Lower lobe of right lung (tissue), 2 donors: ENCODE data around the gene TTLL1. TPM values are rescaled to one million over a fixed set of nuclear protein-coding genes. Genes with fewer than 3 reads are reported as not detected.

ENCODE experiments used
- ATAC-seq, 2 donors: fragments of 200-7000 bp; cut with Tn5 transposase; one replicate each; pipeline ENCODE4 v1.9.1; 2020 to 2022; ENCODE audit warnings: mild to moderate bottlenecking in 2 of 2, moderate library complexity in 2 of 2
- DNase-seq: peaks from one replicate; pipeline ENCODE4 v3.0.0-alpha.2; 2020
- H3K27ac ChIP-seq: fragments of 200-600 bp; one replicate; pipeline ENCODE4 v1.8.0; 2022
- H3K27me3 ChIP-seq: fragments of 200-600 bp; one replicate; pipeline ENCODE4 v1.8.0; 2022; ENCODE audit warnings: low read depth
- H3K36me3 ChIP-seq: fragments of 200-600 bp; one replicate; pipeline ENCODE4 v1.8.0; 2022; ENCODE audit warnings: mild to moderate bottlenecking
- H3K4me1 ChIP-seq: fragments of 200-600 bp; one replicate; pipeline ENCODE4 v1.8.0; 2022
- H3K4me3 ChIP-seq: fragments of 200-600 bp; one replicate; pipeline ENCODE4 v1.8.0; 2022; ENCODE audit warnings: mild to moderate bottlenecking
- H3K9me3 ChIP-seq: fragments of 200-600 bp; one replicate; pipeline ENCODE4 v1.8.0; 2022
- intact Hi-C: fragments of 100-400 bp; cut with DNase I; formaldehyde crosslinking; loops from one replicate; pipeline ENCODE4 v1.11.0; 2022
- total RNA-seq: library from RNA; stranded (reverse); fragmentation: NEBNext Ultra II Directional; extraction: Animal tissue kit (Norgen Biotek cat#: 25700); gene quantifications from one replicate; pipeline ENCODE4 v1.2.1, GENCODE V29; 2021
- TF ChIP-seq, protein P1 (sequence below): fragments of 200-600 bp; IDR thresholded peaks from one replicate; pipeline ENCODE4 v1.8.0; 2022; ENCODE audit warnings: antibody characterized with exemption, mild to moderate bottlenecking
- donor health status: DM: no; HTN: yes; CAD: no; lungs with severe emphysema.

Gene TTLL1
- total RNA-seq, 1 donor from 2014 or later = 5.4 TPM

DNA sequence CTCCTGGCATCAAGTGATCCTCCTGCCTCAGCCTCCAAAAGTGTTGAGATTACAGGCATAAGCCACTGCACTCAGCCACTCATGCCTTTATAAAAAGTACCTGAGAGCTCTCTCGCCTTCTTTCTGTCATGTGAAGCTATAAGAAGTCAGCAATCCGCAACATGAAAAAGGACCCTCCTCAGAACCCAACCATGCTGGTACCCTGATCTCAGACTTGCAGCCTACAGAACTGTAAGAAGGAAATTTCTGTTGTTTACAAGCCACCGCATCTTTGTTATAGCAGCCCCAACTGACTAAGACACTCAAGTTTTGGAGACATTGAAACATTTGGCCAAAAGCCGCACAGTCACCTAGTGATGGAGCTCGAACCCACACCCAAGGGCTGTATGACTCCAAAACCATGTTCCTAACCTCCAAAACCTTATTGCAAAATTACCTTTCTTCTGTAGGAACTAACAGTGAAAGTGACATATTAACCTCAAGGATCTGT, 83.1 kb downstream of the TTLL1 start:
- peaks cover 79% of the 10 kb centered on the region for H3K4me1 ChIP-seq
- DNase-seq = no peak
- no peak for ATAC-seq
- no peak overlapping the region for H3K4me3 ChIP-seq
- H3K9me3 ChIP-seq = no peaks in the 10 kb centered on the region
- H3K36me3 ChIP-seq = no peaks in the 10 kb centered on the region
- H3K27me3 ChIP-seq = no peaks in the 10 kb centered on the region
- peak overlapping the region; percentile 66 for H3K27ac ChIP-seq
- TF ChIP-seq, protein P1, sequence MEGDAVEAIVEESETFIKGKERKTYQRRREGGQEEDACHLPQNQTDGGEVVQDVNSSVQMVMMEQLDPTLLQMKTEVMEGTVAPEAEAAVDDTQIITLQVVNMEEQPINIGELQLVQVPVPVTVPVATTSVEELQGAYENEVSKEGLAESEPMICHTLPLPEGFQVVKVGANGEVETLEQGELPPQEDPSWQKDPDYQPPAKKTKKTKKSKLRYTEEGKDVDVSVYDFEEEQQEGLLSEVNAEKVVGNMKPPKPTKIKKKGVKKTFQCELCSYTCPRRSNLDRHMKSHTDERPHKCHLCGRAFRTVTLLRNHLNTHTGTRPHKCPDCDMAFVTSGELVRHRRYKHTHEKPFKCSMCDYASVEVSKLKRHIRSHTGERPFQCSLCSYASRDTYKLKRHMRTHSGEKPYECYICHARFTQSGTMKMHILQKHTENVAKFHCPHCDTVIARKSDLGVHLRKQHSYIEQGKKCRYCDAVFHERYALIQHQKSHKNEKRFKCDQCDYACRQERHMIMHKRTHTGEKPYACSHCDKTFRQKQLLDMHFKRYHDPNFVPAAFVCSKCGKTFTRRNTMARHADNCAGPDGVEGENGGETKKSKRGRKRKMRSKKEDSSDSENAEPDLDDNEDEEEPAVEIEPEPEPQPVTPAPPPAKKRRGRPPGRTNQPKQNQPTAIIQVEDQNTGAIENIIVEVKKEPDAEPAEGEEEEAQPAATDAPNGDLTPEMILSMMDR = no peak
- intact Hi-C loops = no loop called here

DNA sequence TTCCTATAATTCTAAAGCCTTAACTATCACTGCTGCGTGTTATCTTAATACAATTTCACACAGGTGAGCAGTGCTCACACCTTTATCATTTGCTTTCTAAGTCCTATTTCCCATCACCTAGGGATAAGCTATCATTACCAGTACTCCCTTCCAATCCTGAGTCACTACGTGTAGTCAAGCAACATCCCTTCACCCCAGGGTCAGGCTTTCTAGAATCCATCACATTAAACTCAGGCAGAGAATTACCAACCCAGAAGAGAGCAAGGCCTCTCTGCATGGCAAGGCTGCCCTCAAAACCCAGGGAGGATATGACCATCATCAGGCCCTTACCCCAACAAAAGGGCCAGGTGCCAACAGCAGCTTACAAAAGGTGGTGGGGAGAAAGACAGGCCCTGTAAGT, 84.1 kb downstream of the TTLL1 start:
- Histone ChIP-seq H3K9me3 (no peaks in the 10 kb centered on the region), H3K27me3 (no peaks in the 10 kb centered on the region), H3K27ac (no peak overlapping the region), H3K4me1 (peaks cover 89% of the 10 kb centered on the region), H3K36me3 (no peaks in the 10 kb centered on the region), H3K4me3 (no peak overlapping the region)
- ATAC-seq (no peak), DNase-seq (peak; percentile 9)
- intact Hi-C loops = no loop called here
- TF ChIP-seq, protein P1 = no peak

DNA sequence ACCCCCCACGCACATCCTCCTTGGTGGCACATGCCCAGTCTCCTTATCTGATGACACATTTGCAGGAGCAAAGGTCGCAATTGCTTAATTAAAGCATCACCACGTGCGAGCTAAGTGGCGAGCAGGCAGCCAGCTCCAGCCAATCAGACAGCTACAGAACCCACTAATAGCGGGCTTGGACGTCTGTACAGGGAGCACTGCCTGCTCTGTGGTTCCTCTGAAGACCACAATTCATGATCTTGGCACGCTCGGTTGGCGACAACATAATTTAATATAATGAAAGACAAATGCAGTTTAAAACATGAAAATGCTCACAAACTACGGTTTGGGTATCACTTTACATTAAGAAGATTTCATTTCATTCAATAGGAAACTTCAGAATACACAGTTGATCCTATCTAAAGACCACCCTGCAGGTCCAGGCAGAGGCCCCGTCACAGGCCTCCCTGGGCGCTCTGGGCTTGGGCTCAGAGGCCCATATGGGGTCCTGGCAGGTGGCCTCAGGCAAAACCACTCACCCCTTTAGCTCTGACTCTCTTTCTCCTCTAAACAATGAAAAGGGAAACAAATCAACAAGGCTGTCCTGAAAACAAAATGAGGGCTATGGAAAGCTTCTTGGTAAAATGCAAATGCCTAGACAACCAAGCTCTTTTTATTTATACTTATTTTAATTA, 84.7 kb downstream of the TTLL1 start:
- ATAC-seq (no peak), DNase-seq (peak; percentile 59)
- TF ChIP-seq, protein P1 = no peak
- Histone ChIP-seq H3K36me3 (no peaks in the 10 kb centered on the region), H3K4me1 (peaks cover 91% of the 10 kb centered on the region), H3K9me3 (no peaks in the 10 kb centered on the region), H3K4me3 (no peak overlapping the region), H3K27ac (peak overlapping the region; percentile 20), H3K27me3 (no peaks in the 10 kb centered on the region)
- intact Hi-C loops = no loop called here

DNA sequence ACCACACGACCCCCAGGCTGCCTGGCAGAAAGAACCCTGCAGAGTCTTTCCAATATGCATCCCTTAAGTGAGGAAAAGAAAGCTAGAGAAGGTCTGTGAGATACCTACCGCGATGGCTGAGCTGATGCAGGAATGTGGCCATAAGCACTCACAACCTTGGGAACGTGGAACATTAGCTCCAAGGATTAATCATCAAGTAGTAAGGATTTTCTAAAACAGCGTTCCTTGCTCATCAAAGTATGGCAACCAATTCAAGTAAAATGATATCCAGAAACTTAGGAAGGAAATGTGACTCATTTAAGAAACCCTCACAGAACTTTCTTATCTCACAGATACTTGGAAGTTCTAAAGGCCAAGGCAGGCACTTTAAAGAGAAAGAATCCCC, 87.0 kb downstream of the TTLL1 start:
- Histone ChIP-seq H3K27me3 (no peaks in the 10 kb centered on the region), H3K4me1 (peaks cover 80% of the 10 kb centered on the region), H3K36me3 (no peaks in the 10 kb centered on the region), H3K4me3 (peak overlapping the region; percentile 17), H3K27ac (peak overlapping the region; percentile 59), H3K9me3 (no peaks in the 10 kb centered on the region)
- DNase-seq (no peak), ATAC-seq (no peak)
- intact Hi-C loops = no loop called here
- TF ChIP-seq, protein P1 = no peak

DNA sequence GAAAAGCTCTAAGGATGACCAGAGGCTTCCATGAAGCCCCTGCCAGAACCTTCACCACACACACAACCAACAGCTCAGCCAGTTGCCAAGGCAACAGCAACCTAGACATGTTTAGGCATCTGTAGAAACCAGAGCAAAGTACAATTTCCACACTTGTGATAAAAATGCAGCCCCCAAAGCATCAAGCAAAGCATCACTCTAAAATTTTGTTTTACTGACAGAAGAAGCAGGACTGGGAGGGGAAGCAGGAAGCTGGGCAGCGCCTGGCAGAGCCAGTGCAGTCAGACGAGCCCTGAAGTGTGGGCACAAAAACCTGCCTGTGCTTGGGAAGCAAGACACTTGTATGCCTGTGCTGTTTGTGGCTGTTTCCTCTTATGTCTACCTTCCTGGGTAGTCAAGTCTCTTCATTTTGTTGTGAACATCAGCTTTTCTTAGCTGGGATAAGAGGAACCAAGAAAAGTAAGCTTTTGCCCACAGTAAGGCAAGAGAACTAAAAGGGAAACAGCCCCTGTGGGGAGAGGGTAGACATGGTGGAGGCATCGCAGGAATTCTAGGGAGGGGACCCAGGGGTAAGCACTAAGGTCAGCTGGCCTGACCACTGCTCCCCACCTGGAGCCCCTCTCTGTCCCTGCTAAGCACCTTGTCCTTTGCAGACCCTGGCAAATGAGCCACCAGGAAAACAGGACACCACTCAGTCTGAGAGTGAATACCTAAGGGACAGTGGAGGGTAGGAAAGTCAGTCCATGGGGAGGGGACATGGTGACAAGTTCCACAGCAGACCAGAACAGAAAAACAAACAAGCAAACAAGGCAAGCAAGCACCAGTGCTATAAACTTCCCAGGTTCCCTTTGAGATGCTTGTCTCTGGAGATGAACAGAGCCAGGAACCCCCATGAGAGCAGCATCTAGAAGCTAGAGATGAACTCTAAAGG, 87.7 kb downstream of the TTLL1 start:
- peak; percentile 67 for DNase-seq
- TF ChIP-seq, protein P1 = no peak
- ATAC-seq = peak; percentile 65
- H3K4me3 ChIP-seq = peak overlapping the region; percentile 17
- H3K4me1 ChIP-seq = peaks cover 84% of the 10 kb centered on the region
- H3K36me3 ChIP-seq = no peaks in the 10 kb centered on the region
- peak overlapping the region; percentile 59 for H3K27ac ChIP-seq
- H3K9me3 ChIP-seq = no peaks in the 10 kb centered on the region
- intact Hi-C loops = no loop called here
- no peaks in the 10 kb centered on the region for H3K27me3 ChIP-seq
